Trophoblast cell (in vitro differentiated cells and primary cell): ENCODE data around the gene FGFR3.

ENCODE experiments used
- DNase-seq, 2 donors: peaks; one replicate each; pipeline ENCODE4 v3.0.0-alpha.2; 2016
- H2AFZ ChIP-seq: 2 replicates; pipeline ENCODE4 v1.6.1; 2013; ENCODE audit warnings: low read length, moderate library complexity, mild to moderate bottlenecking; ENCODE audit not compliant: insufficient read depth, poor library complexity
- H2AK5ac ChIP-seq: 2 replicates; pipeline ENCODE4 v1.6.1; 2013; ENCODE audit warnings: mild to moderate bottlenecking, low read length
- H2BK120ac ChIP-seq: 2 replicates; pipeline ENCODE4 v1.6.1; 2013; ENCODE audit warnings: low read length, mild to moderate bottlenecking, moderate library complexity; ENCODE audit not compliant: insufficient read depth, poor library complexity
- H2BK12ac ChIP-seq: 2 replicates; pipeline ENCODE4 v1.6.1; 2013; ENCODE audit warnings: mild to moderate bottlenecking, low read length, moderate library complexity
- H2BK5ac ChIP-seq: 2 replicates; pipeline ENCODE4 v1.6.1; 2013; ENCODE audit warnings: low read length, low read depth, moderate library complexity, mild to moderate bottlenecking; ENCODE audit not compliant: poor library complexity
- H3K14ac ChIP-seq: 2 replicates; pipeline ENCODE4 v1.6.1; 2013; ENCODE audit warnings: mild to moderate bottlenecking, low read length
- H3K18ac ChIP-seq: 2 replicates; pipeline ENCODE4 v1.6.1; 2013; ENCODE audit warnings: mild to moderate bottlenecking, low read length
- H3K23ac ChIP-seq: 2 replicates; pipeline ENCODE4 v1.6.1; 2013; ENCODE audit warnings: low read length
- H3K27ac ChIP-seq: 2 replicates; pipeline ENCODE4 v1.5.1; 2013; ENCODE audit warnings: low read depth, mild to moderate bottlenecking, inconsistent platforms, low read length, moderate library complexity
- H3K27me3 ChIP-seq: 2 replicates; pipeline ENCODE4 v1.6.1; 2013; ENCODE audit warnings: inconsistent platforms, mild to moderate bottlenecking, low read length, moderate library complexity; ENCODE audit not compliant: insufficient read depth
- H3K36me3 ChIP-seq, 2 experiments: 1 replicate in 1 of 2; 2 replicates in 1 of 2; pipeline ENCODE4 v1.6.1; 2013; ENCODE audit warnings: low read length in 2 of 2, mild to moderate bottlenecking in 2 of 2, moderate library complexity in 1 of 2; ENCODE audit not compliant: insufficient read depth in 2 of 2, control insufficient read depth in 1 of 2
- H3K4ac ChIP-seq: 2 replicates; pipeline ENCODE4 v1.6.1; 2013; ENCODE audit warnings: low read depth, mild to moderate bottlenecking, low read length, moderate library complexity
- H3K4me1 ChIP-seq, 2 experiments: 1 replicate in 1 of 2; 2 replicates in 1 of 2; pipeline ENCODE4 v1.6.1; 2013; ENCODE audit warnings: low read length in 2 of 2, mild to moderate bottlenecking in 2 of 2, moderate library complexity in 1 of 2; ENCODE audit not compliant: insufficient read depth in 2 of 2, control insufficient read depth in 1 of 2
- H3K4me2 ChIP-seq: 2 replicates; pipeline ENCODE4 v1.6.1; 2013; ENCODE audit warnings: inconsistent platforms, mild to moderate bottlenecking, low read length, moderate library complexity
- H3K4me3 ChIP-seq: 2 replicates; pipeline ENCODE4 v1.5.1; 2013; ENCODE audit warnings: mild to moderate bottlenecking, low read depth, low read length, inconsistent platforms
- H3K79me1 ChIP-seq: one replicate; pipeline ENCODE4 v1.6.1; 2013; ENCODE audit warnings: low read length
- H3K79me2 ChIP-seq: 2 replicates; pipeline ENCODE4 v1.6.1; 2013; ENCODE audit warnings: low read length, mild to moderate bottlenecking; ENCODE audit not compliant: control insufficient read depth, insufficient read depth, poor library complexity
- H3K9ac ChIP-seq: 2 replicates; pipeline ENCODE4 v1.6.1; 2013; ENCODE audit warnings: mild to moderate bottlenecking, low read length
- H3K9me3 ChIP-seq: 2 replicates; pipeline ENCODE4 v1.6.1; 2013; ENCODE audit warnings: low read depth, mild to moderate bottlenecking, control low read depth, inconsistent platforms, low read length; ENCODE audit not compliant: insufficient read depth
- H4K12ac ChIP-seq: 2 replicates; pipeline ENCODE4 v1.6.1; 2013; ENCODE audit warnings: low read depth, mild to moderate bottlenecking, low read length, moderate library complexity
- H4K8ac ChIP-seq: 2 replicates; pipeline ENCODE4 v1.6.1; 2013; ENCODE audit warnings: low read depth, mild to moderate bottlenecking, low read length, moderate library complexity
- H4K91ac ChIP-seq: one replicate; pipeline ENCODE4 v1.6.1; 2013; ENCODE audit warnings: low read depth, mild to moderate bottlenecking, low read length, moderate library complexity
- WGBS: extraction: QIAGEN DNeasy Blood & Tissue Kit; methylation state at CpG from one replicate; pipeline ENCODE4 v1.1.7; 2013; ENCODE audit warnings: missing lambda C conversion rate; ENCODE audit not compliant: insufficient read length, insufficient coverage; ENCODE audit errors: extremely low coverage; 5-methylcytosine and 5-hydroxymethylcytosine counted together

The FGFR3 gene

GRCh38 chr4:1825326-1825725, 32.2 kb downstream of the FGFR3 start:
- no peak overlapping the region for H3K27ac ChIP-seq
- H2BK12ac ChIP-seq, result no peak overlapping the region
- WGBS, result no CpG with 5 or more reads among the region's 19 CpGs
- DNase-seq, result no peak
- no peak overlapping the region for H4K12ac ChIP-seq
- no peak overlapping the region for H3K4me2 ChIP-seq
- no peak overlapping the region for H4K91ac ChIP-seq
- no peak overlapping the region for H2AFZ ChIP-seq
- H3K79me2 ChIP-seq, result no peaks in the 10 kb centered on the region
- no peak overlapping the region for H2AK5ac ChIP-seq
- no peak overlapping the region for H3K14ac ChIP-seq
- H4K8ac ChIP-seq, result no peak overlapping the region
- H3K23ac ChIP-seq, result no peak overlapping the region
- no peaks in the 10 kb centered on the region for H3K79me1 ChIP-seq
- H3K4me3 ChIP-seq, result no peak overlapping the region
- H3K27me3 ChIP-seq, result no peaks in the 10 kb centered on the region
- H3K4me1 ChIP-seq, result no peaks in the 10 kb centered on the region
- H3K9me3 ChIP-seq, result peaks cover 3% of the 10 kb centered on the region
- no peak overlapping the region for H3K9ac ChIP-seq
- no peak overlapping the region for H2BK5ac ChIP-seq
- no peak overlapping the region for H3K18ac ChIP-seq
- no peak overlapping the region for H2BK120ac ChIP-seq
- no peak overlapping the region for H3K4ac ChIP-seq
- H3K36me3 ChIP-seq, result peaks cover 47 to 55% of the 10 kb centered on the region in 2 experiments

- Histone ChIP-seq H3K23ac (no peak overlapping the region), H3K27ac (no peak overlapping the region), H3K4me2 (no peak overlapping the region), H3K18ac (no peak overlapping the region), H3K27me3 (no peaks in the 10 kb centered on the region), H3K36me3 (peaks cover 54 to 62% of the 10 kb centered on the region in 2 experiments), H2BK120ac (no peak overlapping the region), H3K9me3 (peaks cover 3% of the 10 kb centered on the region), H2AFZ (no peak overlapping the region), H3K79me1 (no peaks in the 10 kb centered on the region), H3K79me2 (no peaks in the 10 kb centered on the region), H2AK5ac (no peak overlapping the region), H3K4me1 (no peaks in the 10 kb centered on the region), H3K9ac (no peak overlapping the region), H2BK12ac (no peak overlapping the region), H3K4ac (no peak overlapping the region), H4K12ac (no peak overlapping the region), H3K4me3 (no peak overlapping the region), H2BK5ac (no peak overlapping the region), H4K8ac (no peak overlapping the region), H4K91ac (no peak overlapping the region), H3K14ac (no peak overlapping the region)
- DNase-seq, result no peak
- WGBS, result no CpG with 5 or more reads among the region's 30 CpGs
These were observed 33.6 kb downstream of the FGFR3 start for GRCh38 chr4:1826531-1827350.

DNA sequence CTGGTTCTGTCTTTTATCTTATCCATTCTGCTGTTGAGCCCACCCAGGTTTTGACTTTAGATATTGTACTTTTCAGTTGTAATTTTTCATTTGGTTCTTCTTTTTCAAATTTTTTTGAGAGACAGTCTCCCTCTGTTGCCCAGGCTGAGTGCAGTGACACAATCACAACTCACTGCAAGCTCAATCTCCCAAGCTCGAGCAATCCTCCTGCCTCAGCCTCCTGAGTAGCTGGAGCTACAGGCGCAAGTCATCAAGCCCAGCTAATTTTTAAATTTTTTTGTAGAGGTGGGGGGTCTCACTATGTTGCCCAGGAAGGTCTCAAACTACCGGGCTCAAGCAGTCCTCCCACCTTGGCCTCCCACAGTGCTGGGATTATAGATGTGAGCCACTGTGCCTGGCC, 37.1 kb downstream of the FGFR3 start:
- Histone ChIP-seq H3K27me3 (no peaks in the 10 kb centered on the region), H3K9ac (no peak overlapping the region), H3K27ac (no peak overlapping the region), H2BK12ac (no peak overlapping the region), H4K12ac (no peak overlapping the region), H3K36me3 (peaks cover 46 to 58% of the 10 kb centered on the region in 2 experiments), H4K8ac (no peak overlapping the region), H3K4ac (no peak overlapping the region), H3K79me1 (no peaks in the 10 kb centered on the region), H3K14ac (no peak overlapping the region), H3K23ac (no peak overlapping the region), H2BK120ac (no peak overlapping the region), H3K79me2 (no peaks in the 10 kb centered on the region), H2AK5ac (no peak overlapping the region), H3K4me2 (no peak overlapping the region), H4K91ac (no peak overlapping the region), H3K9me3 (peaks cover 3% of the 10 kb centered on the region), H2AFZ (no peak overlapping the region), H3K18ac (no peak overlapping the region), H3K4me3 (no peak overlapping the region), H3K4me1 (peaks cover 4 to 5% of the 10 kb centered on the region in 2 experiments), H2BK5ac (no peak overlapping the region)
- DNase-seq, result no peak
- WGBS, result no CpG with 5 or more reads among the region's 3 CpGs

DNA sequence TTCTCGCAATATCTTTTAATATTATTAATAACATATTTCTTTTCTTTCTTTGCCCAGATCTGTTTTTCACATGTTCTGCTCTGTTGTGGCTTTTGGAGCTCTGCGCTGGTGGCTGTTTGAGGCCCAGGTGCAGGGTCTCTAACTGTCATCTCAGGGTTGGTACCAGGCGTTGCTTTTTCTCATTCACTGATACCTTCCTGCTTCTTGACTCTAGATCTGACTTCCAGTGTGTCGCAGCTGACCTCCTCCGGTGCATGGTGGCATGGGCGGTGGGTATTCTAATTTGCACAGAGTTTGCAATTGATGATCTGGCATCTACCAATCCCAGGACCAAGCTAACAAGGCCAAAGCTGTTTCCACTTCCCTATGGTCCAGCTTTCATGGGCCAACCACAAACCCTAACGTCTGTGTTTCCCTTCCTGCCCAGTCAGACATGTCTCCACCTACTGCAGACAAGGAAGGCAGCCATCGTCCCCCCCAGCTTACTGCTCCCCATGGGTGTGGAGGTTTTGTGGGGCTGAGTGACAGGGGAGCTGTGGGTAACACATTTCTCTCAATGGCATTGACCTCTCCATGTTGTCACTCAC, 37.6 kb downstream of the FGFR3 start:
- Histone ChIP-seq H3K79me1 (no peaks in the 10 kb centered on the region), H3K4me1 (peaks cover 4 to 6% of the 10 kb centered on the region in 2 experiments), H3K27ac (no peak overlapping the region), H4K8ac (no peak overlapping the region), H3K79me2 (no peaks in the 10 kb centered on the region), H2AFZ (no peak overlapping the region), H4K91ac (no peak overlapping the region), H3K4me3 (no peak overlapping the region), H3K27me3 (no peaks in the 10 kb centered on the region), H3K4ac (no peak overlapping the region), H3K9ac (no peak overlapping the region), H3K18ac (no peak overlapping the region), H3K4me2 (no peak overlapping the region), H2BK120ac (no peak overlapping the region), H4K12ac (no peak overlapping the region), H2BK12ac (no peak overlapping the region), H2BK5ac (no peak overlapping the region), H2AK5ac (no peak overlapping the region), H3K14ac (no peak overlapping the region), H3K9me3 (peaks cover 3% of the 10 kb centered on the region), H3K36me3 (peaks cover 44 to 57% of the 10 kb centered on the region in 2 experiments), H3K23ac (no peak overlapping the region)
- no CpG with 5 or more reads among the region's 8 CpGs for WGBS
- DNase-seq, result no peak
